BLaER1 (cell line): ENCODE results near the gene WFIKKN2.
"Not testable (repeated sequence)": the region's sequence is repeated elsewhere in the genome, so short reads cannot be mapped to it uniquely, and the experiment has no call there.

Source experiments
- H3K27ac ChIP-seq: shearing (Covaris generic); formaldehyde crosslinking; 2 replicates; pipeline ENCODE4 v1.8.1; 2022
- H3K27me3 ChIP-seq: shearing (Covaris generic); formaldehyde crosslinking; 2 replicates; pipeline ENCODE4 v1.8.1; 2022
- H3K36me3 ChIP-seq: shearing (Covaris generic); formaldehyde crosslinking; 2 replicates; pipeline ENCODE4 v1.8.1; 2022
- H3K4me1 ChIP-seq: shearing (Covaris generic); formaldehyde crosslinking; 2 replicates; pipeline ENCODE4 v1.8.1; 2022
- H3K4me2 ChIP-seq: shearing (Covaris generic); formaldehyde crosslinking; 2 replicates; pipeline ENCODE4 v1.8.1; 2022
- H3K4me3 ChIP-seq: shearing (Covaris generic); formaldehyde crosslinking; 2 replicates; pipeline ENCODE4 v1.8.1; 2022
- H3K9ac ChIP-seq: shearing (Covaris generic); formaldehyde crosslinking; 2 replicates; pipeline ENCODE4 v1.8.1; 2022
- H3K9me3 ChIP-seq: shearing (Covaris generic); formaldehyde crosslinking; 2 replicates; pipeline ENCODE4 v1.8.1; 2022
- H4K20me1 ChIP-seq: shearing (Covaris generic); formaldehyde crosslinking; 2 replicates; pipeline ENCODE4 v1.8.1; 2022
- Cebpa-rat ChIP-seq: shearing (Covaris generic); IDR thresholded peaks from 2 replicates; pipeline ENCODE4 v1.8.1; 2022

WFIKKN2 gene

DNA sequence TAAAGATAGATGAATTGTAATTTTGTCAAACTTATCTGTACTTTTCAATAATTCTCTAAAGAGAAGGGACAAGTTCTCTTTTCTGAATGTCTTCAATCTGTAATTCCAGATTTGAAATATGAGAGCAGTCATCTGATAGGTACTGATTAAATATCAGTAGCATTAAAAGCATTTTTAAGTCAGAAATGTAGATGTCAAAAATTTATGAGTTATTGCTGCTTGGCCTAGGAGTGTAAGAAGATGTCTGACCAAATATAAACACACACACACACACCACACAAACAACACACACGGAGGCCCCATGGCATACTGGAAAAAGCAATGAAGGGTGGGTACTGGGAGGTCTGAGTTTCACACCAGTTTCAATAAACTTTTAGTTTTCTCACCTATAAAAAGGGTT lies 33.2 kb downstream of the WFIKKN2 start:
- H3K4me1 ChIP-seq: peaks cover 67% of the 10 kb centered on the region
- no peaks in the 10 kb centered on the region for H3K27me3 ChIP-seq
- H3K4me3 ChIP-seq: 0 out of 2 replicates have a peak overlapping the region, but pooled peaks have one; percentile 99
- no peak overlapping the region for H3K27ac ChIP-seq
- H3K9me3 ChIP-seq: no peaks in the 10 kb centered on the region
- peaks cover 18% of the 10 kb centered on the region for H4K20me1 ChIP-seq
- H3K36me3 ChIP-seq: peaks cover 2% of the 10 kb centered on the region
- H3K4me2 ChIP-seq: peak overlapping the region; percentile 83
- no peak overlapping the region; the same call in 1 of the 2 replicates for H3K9ac ChIP-seq
- TF ChIP-seq Cebpa-rat: no peak

DNA sequence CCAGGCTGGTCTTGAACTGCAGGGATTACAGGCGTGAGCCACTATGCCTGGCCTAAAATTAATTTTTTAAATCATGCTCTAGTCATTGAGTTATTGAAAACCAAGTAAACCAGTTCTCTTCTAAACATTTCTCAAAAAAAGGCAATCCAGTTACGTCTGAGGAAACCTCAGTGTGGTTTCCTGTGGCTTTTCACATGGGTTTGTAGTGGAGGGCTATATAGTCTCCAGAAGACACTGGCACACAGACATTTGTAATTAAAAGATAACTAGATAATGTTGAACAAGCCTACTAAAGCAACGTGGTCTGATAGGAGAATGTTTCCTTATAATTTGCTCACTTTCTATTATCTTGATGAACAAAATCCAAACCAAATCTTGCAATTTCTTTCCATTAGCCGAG lies 36.0 kb downstream of the WFIKKN2 start:
- Histone ChIP-seq H4K20me1 (no peaks in the 10 kb centered on the region), H3K4me3 (peak overlapping the region; percentile 40), H3K27me3 (no peaks in the 10 kb centered on the region), H3K4me2 (peak overlapping the region; percentile 89), H3K27ac (no peak overlapping the region), H3K36me3 (no peaks in the 10 kb centered on the region), H3K4me1 (peaks cover 68% of the 10 kb centered on the region), H3K9ac (peak overlapping the region; percentile 30; the same call in 1 of the 2 replicates), H3K9me3 (no peaks in the 10 kb centered on the region)
- TF ChIP-seq Cebpa-rat: no peak

DNA sequence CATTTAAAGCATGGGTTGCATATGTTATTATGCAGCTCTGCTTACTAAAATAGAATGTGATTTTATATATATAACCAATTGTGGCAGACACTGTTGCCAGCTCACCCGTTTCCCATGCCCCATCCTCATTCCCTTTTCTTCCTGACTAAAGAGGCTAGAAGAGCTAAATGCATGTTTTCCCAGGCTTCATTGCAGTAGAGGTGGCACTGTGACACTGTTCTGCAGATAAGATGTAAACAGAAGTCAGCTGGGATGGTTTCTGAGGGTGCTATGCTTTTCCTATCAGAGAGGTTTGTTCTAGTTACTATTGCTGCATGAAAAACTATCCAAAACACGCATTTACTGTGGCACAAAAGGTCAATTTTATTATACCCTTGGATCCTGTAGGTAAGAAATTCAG lies 36.5 kb downstream of the WFIKKN2 start:
- Histone ChIP-seq H3K27ac (no peak overlapping the region), H3K4me1 (peaks cover 68% of the 10 kb centered on the region), H4K20me1 (no peaks in the 10 kb centered on the region), H3K9me3 (no peaks in the 10 kb centered on the region), H3K9ac (no peak overlapping the region), H3K27me3 (no peaks in the 10 kb centered on the region), H3K36me3 (no peaks in the 10 kb centered on the region), H3K4me3 (no peak overlapping the region), H3K4me2 (peak overlapping the region; percentile 89)
- no peak for TF ChIP-seq Cebpa-rat

DNA sequence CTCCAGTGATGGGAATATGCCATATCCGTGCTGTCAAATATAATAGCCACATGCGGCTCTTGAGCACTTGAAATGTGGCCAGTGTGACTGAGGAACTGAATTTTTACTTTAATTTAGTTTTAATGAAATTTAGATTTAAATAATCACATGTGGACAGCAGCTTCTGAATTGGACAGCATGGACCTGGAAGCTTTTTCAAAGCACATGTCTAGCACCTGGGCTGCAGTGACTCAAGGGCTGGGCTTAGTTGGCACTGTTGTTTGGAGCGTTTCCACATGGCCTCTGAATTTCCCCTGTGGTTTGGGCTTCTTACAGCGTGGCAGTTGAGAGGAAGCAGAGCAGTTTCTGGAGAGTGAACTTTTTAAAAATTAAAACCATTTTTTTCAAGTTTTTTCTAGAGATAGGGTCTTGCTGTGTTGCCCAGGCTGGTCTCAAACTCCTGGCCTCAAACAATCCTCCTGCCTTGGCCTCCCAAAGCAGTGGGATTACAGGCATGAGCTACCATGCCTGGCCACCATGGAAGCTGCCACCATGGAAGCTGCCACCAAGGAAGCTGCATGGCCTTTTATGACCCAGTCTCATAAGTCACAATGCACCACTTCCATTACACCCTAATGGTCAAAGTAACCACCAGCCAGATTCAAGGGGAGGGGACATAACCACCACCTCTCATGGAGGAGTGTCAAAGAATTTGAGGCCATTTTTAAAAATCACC lies 37.5 kb downstream of the WFIKKN2 start:
- H3K9ac ChIP-seq: no peak overlapping the region
- no peak overlapping the region for H3K4me3 ChIP-seq
- H4K20me1 ChIP-seq: no peaks in the 10 kb centered on the region
- no peaks in the 10 kb centered on the region for H3K36me3 ChIP-seq
- peak overlapping the region; percentile 52 for H3K27ac ChIP-seq
- no peak for TF ChIP-seq Cebpa-rat
- no peaks in the 10 kb centered on the region for H3K27me3 ChIP-seq
- peak overlapping the region; percentile 89 for H3K4me2 ChIP-seq
- peaks cover 68% of the 10 kb centered on the region for H3K4me1 ChIP-seq
- no peaks in the 10 kb centered on the region for H3K9me3 ChIP-seq

DNA sequence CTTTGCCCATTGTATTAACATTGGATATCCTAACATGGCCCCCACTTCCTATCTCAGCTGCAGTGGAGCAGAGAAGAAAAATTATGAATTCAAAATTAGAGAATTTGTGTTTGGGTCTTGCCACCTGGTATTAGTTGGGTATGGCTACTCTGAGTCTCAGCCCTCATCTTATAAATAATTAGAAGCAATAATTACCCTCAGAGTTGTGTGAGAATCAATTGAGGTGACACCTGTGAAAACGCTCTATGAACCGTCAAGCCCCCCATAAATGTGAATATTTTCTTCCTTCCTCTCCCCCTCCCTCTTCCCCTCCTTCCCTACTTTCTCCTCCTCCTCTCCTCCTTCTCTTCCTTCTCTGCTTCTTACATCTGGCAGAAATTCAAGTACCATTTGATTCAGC lies 39.7 kb downstream of the WFIKKN2 start:
- peaks cover 46% of the 10 kb centered on the region for H3K4me1 ChIP-seq
- H3K9ac ChIP-seq: no peak overlapping the region
- no peaks in the 10 kb centered on the region for H3K27me3 ChIP-seq
- no peak overlapping the region for H3K27ac ChIP-seq
- no peak for TF ChIP-seq Cebpa-rat
- peaks cover 15% of the 10 kb centered on the region for H3K9me3 ChIP-seq
- H3K4me2 ChIP-seq: no peak overlapping the region
- no peak overlapping the region for H3K4me3 ChIP-seq
- no peaks in the 10 kb centered on the region for H4K20me1 ChIP-seq
- no peaks in the 10 kb centered on the region for H3K36me3 ChIP-seq

DNA sequence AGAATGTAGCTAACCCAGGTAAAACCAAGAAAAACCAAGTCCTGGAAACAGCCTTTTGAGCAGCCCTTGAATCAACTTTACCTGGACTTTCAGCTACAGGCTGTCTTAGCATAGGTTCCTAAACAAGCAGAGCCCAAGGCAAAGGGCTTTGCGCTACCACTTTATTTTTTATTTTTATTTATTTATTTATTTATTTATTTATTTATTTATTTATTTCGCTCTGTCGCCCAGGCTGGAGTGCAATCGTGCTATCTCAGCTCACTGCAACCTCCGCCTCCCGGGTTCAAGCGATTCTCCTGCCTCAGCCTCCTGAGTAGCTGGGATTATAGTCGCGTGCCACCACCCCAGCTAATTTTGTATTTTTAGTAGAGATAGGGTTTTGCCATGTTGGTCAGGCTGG lies 41.7 kb downstream of the WFIKKN2 start:
- not testable (repeated sequence) for H3K36me3 ChIP-seq, H4K20me1 ChIP-seq, H3K27ac ChIP-seq, H3K9ac ChIP-seq, H3K4me3 ChIP-seq, H3K4me2 ChIP-seq, H3K27me3 ChIP-seq
- Histone ChIP-seq H3K4me1 (peaks cover 27% of the 10 kb centered on the region), H3K9me3 (peaks cover 17% of the 10 kb centered on the region)

DNA sequence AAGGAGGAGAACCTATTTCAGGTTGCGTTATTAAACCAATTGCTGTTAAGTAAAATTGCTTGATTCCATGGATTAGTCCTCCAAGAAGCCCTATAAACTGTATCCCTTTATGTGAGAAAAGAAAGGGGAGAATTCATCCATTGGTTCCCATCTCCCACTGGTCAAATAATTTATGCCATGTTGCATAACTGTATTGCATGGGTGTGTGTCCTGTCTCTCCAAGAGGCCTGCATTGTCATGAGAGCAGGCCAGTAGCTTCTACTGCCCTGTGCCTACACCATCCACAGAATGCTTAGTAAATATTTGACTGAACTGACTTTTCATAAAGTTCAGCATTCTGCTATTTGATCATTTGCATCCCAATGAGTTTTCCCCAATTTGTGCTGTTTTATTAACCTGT lies 42.5 kb downstream of the WFIKKN2 start:
- H3K27ac ChIP-seq: no peak overlapping the region
- H3K9me3 ChIP-seq: peaks cover 17% of the 10 kb centered on the region
- no peak overlapping the region for H3K4me3 ChIP-seq
- no peak overlapping the region for H3K9ac ChIP-seq
- TF ChIP-seq Cebpa-rat: no peak
- no peaks in the 10 kb centered on the region for H3K36me3 ChIP-seq
- H3K4me2 ChIP-seq: no peak overlapping the region
- peaks cover 19% of the 10 kb centered on the region for H3K4me1 ChIP-seq
- no peaks in the 10 kb centered on the region for H4K20me1 ChIP-seq
- H3K27me3 ChIP-seq: no peaks in the 10 kb centered on the region

DNA sequence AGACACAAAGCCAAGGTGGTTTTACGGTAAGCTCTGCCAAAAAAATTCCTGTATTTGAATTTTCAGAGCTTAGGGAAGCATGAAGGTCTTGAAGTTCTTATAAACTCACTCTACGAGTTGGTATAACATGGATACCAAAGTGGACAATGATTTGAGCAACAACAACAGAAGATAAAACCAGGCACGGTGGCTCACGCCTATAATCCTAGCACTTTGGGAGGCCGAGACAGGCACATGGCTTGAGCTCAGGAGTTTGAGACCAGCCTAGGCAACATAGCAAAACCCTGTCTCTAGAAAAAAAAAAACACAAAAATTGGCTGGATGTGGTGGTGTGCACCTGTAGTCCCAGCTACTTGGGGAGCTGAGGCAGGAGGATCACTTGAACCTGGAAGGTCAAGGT lies 43.7 kb downstream of the WFIKKN2 start:
- no peak overlapping the region for H3K27ac ChIP-seq
- TF ChIP-seq Cebpa-rat: no peak
- peaks cover 17% of the 10 kb centered on the region for H3K9me3 ChIP-seq
- H4K20me1 ChIP-seq: no peaks in the 10 kb centered on the region
- H3K4me1 ChIP-seq: peaks cover 16% of the 10 kb centered on the region
- H3K36me3 ChIP-seq: no peaks in the 10 kb centered on the region
- H3K4me3 ChIP-seq: no peak overlapping the region
- no peaks in the 10 kb centered on the region for H3K27me3 ChIP-seq
- no peak overlapping the region for H3K9ac ChIP-seq
- no peak overlapping the region for H3K4me2 ChIP-seq

DNA sequence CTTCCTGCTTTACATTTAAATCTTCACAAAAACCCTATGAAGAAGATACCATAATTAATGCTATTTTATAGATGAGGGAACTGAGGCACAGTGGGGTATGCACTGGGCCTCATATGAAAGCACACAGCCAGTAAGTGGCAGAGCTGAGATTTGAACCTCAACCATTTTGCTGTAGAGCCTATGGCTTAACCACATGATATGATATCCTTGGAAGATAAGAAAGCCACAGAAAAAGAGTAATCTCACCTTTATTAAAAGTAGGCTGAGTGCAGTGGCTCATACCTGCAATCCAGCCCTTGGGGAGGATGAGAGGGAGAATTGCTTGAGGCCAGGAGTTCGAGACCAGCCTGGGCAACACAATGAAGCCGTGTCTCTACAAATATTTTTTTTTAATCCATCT lies 45.8 kb downstream of the WFIKKN2 start:
- H3K9ac ChIP-seq: no peak overlapping the region
- no peak overlapping the region for H3K4me3 ChIP-seq
- H3K36me3 ChIP-seq: no peaks in the 10 kb centered on the region
- peaks cover 17% of the 10 kb centered on the region for H3K9me3 ChIP-seq
- no peak overlapping the region for H3K4me2 ChIP-seq
- no peak for TF ChIP-seq Cebpa-rat
- no peak overlapping the region for H3K27ac ChIP-seq
- H3K27me3 ChIP-seq: no peaks in the 10 kb centered on the region
- no peaks in the 10 kb centered on the region for H4K20me1 ChIP-seq
- H3K4me1 ChIP-seq: peaks cover 15% of the 10 kb centered on the region

DNA sequence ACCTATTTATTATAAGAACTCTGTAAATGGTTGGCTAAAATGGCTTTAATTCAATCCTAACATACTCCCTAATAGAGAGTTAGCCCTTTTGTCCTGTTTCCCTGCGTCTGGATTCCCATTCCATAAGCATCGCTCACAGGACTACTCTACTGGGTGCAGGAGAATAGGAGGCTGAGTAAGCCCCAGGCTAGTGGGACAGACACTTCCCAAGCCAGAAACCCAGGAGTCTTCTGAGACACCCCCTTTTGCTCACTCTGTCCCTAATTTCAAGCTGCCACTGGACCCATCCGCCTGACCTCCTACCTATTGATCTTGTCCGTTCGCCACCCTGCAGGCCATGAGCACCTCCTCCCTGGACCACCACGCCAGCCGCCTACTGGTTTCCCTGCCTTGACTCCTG lies 47.5 kb downstream of the WFIKKN2 start:
- Histone ChIP-seq H3K4me2 (no peak overlapping the region), H3K9me3 (peaks cover 17% of the 10 kb centered on the region), H3K27ac (no peak overlapping the region), H3K27me3 (no peaks in the 10 kb centered on the region), H3K4me3 (no peak overlapping the region), H3K4me1 (peaks cover 15% of the 10 kb centered on the region), H3K9ac (no peak overlapping the region), H4K20me1 (no peaks in the 10 kb centered on the region), H3K36me3 (no peaks in the 10 kb centered on the region)
- TF ChIP-seq Cebpa-rat: no peak
